Right lobe of liver (tissue), 4 donors: ENCODE results near the gene DAP.

Experiments used
- POLR2A ChIP-seq: fragments of 450-650 bp; IDR thresholded peaks from one replicate; pipeline ENCODE4 v1.6.1; 2017; ENCODE audit warnings: antibody characterized with exemption, mild to moderate bottlenecking
- TF ChIP-seq, protein P1 (sequence below), 4 donors: fragments of 200-600 bp in 3 of 4; fragments of 450-650 bp in 1 of 4; IDR thresholded peaks; one replicate each; pipeline versions ENCODE4 v1.5.1 to v1.8.0; 2016 to 2022; ENCODE audit warnings: antibody characterized with exemption in 4 of 4, mild to moderate bottlenecking in 2 of 4
- donor health status: DM: no; HTN: no; CAD: no.
- donor health status: DM: no; HTN: no; CAD: no.
- donor health status: DM: no; HTN: yes; CAD: no.

GRCh38 chr5:10652151-10652550, 108.9 kb downstream of the DAP start:
- TF ChIP-seq, protein P1, sequence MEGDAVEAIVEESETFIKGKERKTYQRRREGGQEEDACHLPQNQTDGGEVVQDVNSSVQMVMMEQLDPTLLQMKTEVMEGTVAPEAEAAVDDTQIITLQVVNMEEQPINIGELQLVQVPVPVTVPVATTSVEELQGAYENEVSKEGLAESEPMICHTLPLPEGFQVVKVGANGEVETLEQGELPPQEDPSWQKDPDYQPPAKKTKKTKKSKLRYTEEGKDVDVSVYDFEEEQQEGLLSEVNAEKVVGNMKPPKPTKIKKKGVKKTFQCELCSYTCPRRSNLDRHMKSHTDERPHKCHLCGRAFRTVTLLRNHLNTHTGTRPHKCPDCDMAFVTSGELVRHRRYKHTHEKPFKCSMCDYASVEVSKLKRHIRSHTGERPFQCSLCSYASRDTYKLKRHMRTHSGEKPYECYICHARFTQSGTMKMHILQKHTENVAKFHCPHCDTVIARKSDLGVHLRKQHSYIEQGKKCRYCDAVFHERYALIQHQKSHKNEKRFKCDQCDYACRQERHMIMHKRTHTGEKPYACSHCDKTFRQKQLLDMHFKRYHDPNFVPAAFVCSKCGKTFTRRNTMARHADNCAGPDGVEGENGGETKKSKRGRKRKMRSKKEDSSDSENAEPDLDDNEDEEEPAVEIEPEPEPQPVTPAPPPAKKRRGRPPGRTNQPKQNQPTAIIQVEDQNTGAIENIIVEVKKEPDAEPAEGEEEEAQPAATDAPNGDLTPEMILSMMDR (IDR thresholded peaks at IDR 0.05), result no peak
- TF ChIP-seq POLR2A, result no peak
